ENCODE results near the gene SOX9. TPM values are rescaled to one million over a fixed set of nuclear protein-coding genes. Genes with fewer than 3 reads are reported as not detected.

Gene SOX9
- total and polyA plus RNA-seq, 4 donors, result 0.42 to 1.7 (median 0.99) TPM

- 79% methylated on average over 7 of the region's 7 CpGs for WGBS
- Histone ChIP-seq H3K27me3 (ENCODE audit: control insufficient read depth in 4 of 4, insufficient read depth in 4 of 4, low read length in 3 of 4) (no peaks in the 10 kb centered on the region), H3K9ac (ENCODE audit: low read depth in 1 of 2, low read length in 2 of 2) (no peak overlapping the region), H3K27ac (ENCODE audit: low read depth in 1 of 2, low read length in 2 of 2) (no peak overlapping the region), H3K9me3 (ENCODE audit: control insufficient read depth in 4 of 4, low read length in 3 of 4) (no peaks in the 10 kb centered on the region), H3K4me3 (ENCODE audit: low read depth in 1 of 3, low read length in 3 of 3) (no peak overlapping the region), H3K4me1 (ENCODE audit: control insufficient read depth in 4 of 4, insufficient read depth in 4 of 4, low read length in 3 of 4) (peaks cover 2 to 16% (median 9%) of the 10 kb centered on the region in 4 donors), H3K36me3 (ENCODE audit: control insufficient read depth in 4 of 4, insufficient read depth in 3 of 4, low read depth in 1 of 4, low read length in 3 of 4) (no peaks in the 10 kb centered on the region)
- DNase-seq (ENCODE audit: low spot score), result no peak
- TF ChIP-seq HNF4A (conservative IDR thresholded peaks at IDR 0.05) (no peak), FOXA2 (IDR thresholded peaks at IDR 0.05) (no peak), RXRA (IDR thresholded peaks at IDR 0.05) (no peak), JUND (IDR thresholded peaks at IDR 0.05) (no peak), HNF4G (IDR thresholded peaks at IDR 0.05) (no peak)
These were observed 31.3 kb upstream of the SOX9 start for GRCh38 chr17:72089453-72089987.

- H3K4me1 ChIP-seq (ENCODE audit: control insufficient read depth in 4 of 4, insufficient read depth in 4 of 4, low read length in 3 of 4), result peaks cover 2 to 16% (median 9%) of the 10 kb centered on the region in 4 donors
- H3K4me3 ChIP-seq (ENCODE audit: low read depth in 1 of 3, low read length in 3 of 3), result no peak overlapping the region
- WGBS, result 60% methylated on average over 1 of the region's 1 CpG
- DNase-seq (ENCODE audit: low spot score), result no peak
- TF ChIP-seq REST (IDR thresholded peaks at IDR 0.05), result no peak
- H3K36me3 ChIP-seq (ENCODE audit: control insufficient read depth in 4 of 4, insufficient read depth in 3 of 4, low read depth in 1 of 4, low read length in 3 of 4), result no peaks in the 10 kb centered on the region
- no peak overlapping the region for H3K27ac ChIP-seq (ENCODE audit: low read depth in 1 of 2, low read length in 2 of 2)
- H3K9ac ChIP-seq (ENCODE audit: low read depth in 1 of 2, low read length in 2 of 2), result no peak overlapping the region
- H3K27me3 ChIP-seq (ENCODE audit: control insufficient read depth in 4 of 4, insufficient read depth in 4 of 4, low read length in 3 of 4), result no peaks in the 10 kb centered on the region
- no peaks in the 10 kb centered on the region for H3K9me3 ChIP-seq (ENCODE audit: control insufficient read depth in 4 of 4, low read length in 3 of 4)
These were observed 30.7 kb upstream of the SOX9 start for GRCh38 chr17:72090108-72090507.

GRCh38 chr17:72092710-72093322 lies 28.0 kb upstream of the SOX9 start:
- Histone ChIP-seq H3K36me3 (ENCODE audit: control insufficient read depth in 4 of 4, insufficient read depth in 3 of 4, low read depth in 1 of 4, low read length in 3 of 4) (no peaks in the 10 kb centered on the region), H3K27me3 (ENCODE audit: control insufficient read depth in 4 of 4, insufficient read depth in 4 of 4, low read length in 3 of 4) (no peaks in the 10 kb centered on the region), H3K9me3 (ENCODE audit: control insufficient read depth in 4 of 4, low read length in 3 of 4) (no peaks in the 10 kb centered on the region), H3K4me1 (ENCODE audit: control insufficient read depth in 4 of 4, insufficient read depth in 4 of 4, low read length in 3 of 4) (peaks cover 2 to 16% (median 9%) of the 10 kb centered on the region in 4 donors), H3K27ac (ENCODE audit: low read depth in 1 of 2, low read length in 2 of 2) (no peak overlapping the region), H3K4me3 (ENCODE audit: low read depth in 1 of 3, low read length in 3 of 3) (no peak overlapping the region), H3K9ac (ENCODE audit: low read depth in 1 of 2, low read length in 2 of 2) (no peak overlapping the region)
- 31% methylated on average over 1 of the region's 1 CpG for WGBS
- DNase-seq (ENCODE audit: low spot score), result no peak
- peak; percentile 69 to 89 for TF ChIP-seq JUND (IDR thresholded peaks at IDR 0.05)
- TF ChIP-seq REST (IDR thresholded peaks at IDR 0.05), result peak; percentile 70
- TF ChIP-seq SP1 (IDR thresholded peaks at IDR 0.05), result peak; percentile 84
- TF ChIP-seq FOXA1 (IDR thresholded peaks at IDR 0.05), result peak; percentile 67
- TF ChIP-seq RAD21 (IDR thresholded peaks at IDR 0.05), result peak; percentile 70 to 74
- TF ChIP-seq NR2F2 (IDR thresholded peaks at IDR 0.05), result peak; percentile 80
- TF ChIP-seq FOXA2 (IDR thresholded peaks at IDR 0.05), result peak; percentile 71
- peak; percentile 95 for TF ChIP-seq YY1 (IDR thresholded peaks at IDR 0.05)
- peak; percentile 62 for TF ChIP-seq HNF4G (IDR thresholded peaks at IDR 0.05)
- TF ChIP-seq TAF1 (conservative IDR thresholded peaks at IDR 0.05), result no peak
- TF ChIP-seq HNF4A (conservative IDR thresholded peaks at IDR 0.05), result peak; percentile 96
- TF ChIP-seq RXRA (IDR thresholded peaks at IDR 0.05), result peak; percentile 99
- TF ChIP-seq ZBTB33 (IDR thresholded peaks at IDR 0.05), result peak; percentile 68
- TF ChIP-seq ATF3 (IDR thresholded peaks at IDR 0.05), result no peak
- TF ChIP-seq EGR1 (IDR thresholded peaks at IDR 0.05; ENCODE audit: low read depth in 2 of 2), result peak in 1 of 2 donors; percentile 58
- TF ChIP-seq CTCF (IDR thresholded peaks at IDR 0.05; ENCODE audit: low read depth, low read length, missing input control), result no peak
